SK-N-SH (cell line): ENCODE data around the gene FUS. TPM values are rescaled to one million over a fixed set of nuclear protein-coding genes. Genes with fewer than 3 reads are reported as not detected.
"Not testable (repeated sequence)": the region's sequence is repeated elsewhere in the genome, so short reads cannot be mapped to it uniquely, and the experiment has no call there.

ENCODE experiments used
- CTCF ChIA-PET: fragments of 300-600, 350-600 bp; formaldehyde crosslinking; extraction: SDS; loops from one replicate; lab custom pipeline; 2021; lab: Yijun Ruan, JAX
- POLR2A ChIA-PET: fragments of 350-600 bp; sonication (Branson Sonifier 250); formaldehyde crosslinking; extraction: SDS; loops from one replicate; lab custom pipeline; 2020; ENCODE audit warnings: antibody characterized with exemption, inconsistent platforms; lab: Yijun Ruan, JAX
- DNase-seq: peaks from one replicate; pipeline ENCODE4 v3.0.0; 2012
- H2AFZ ChIP-seq: fragments of 200-600 bp; sonication (generic); 2 replicates; pipeline ENCODE4 v1.8.1; 2016; ENCODE audit warnings: antibody characterized with exemption, mild to moderate bottlenecking, low read depth
- H3F3A ChIP-seq: fragments of 200-600 bp; sonication (generic); replicated peaks from 2 replicates; pipeline ENCODE3; 2016; ENCODE audit warnings: antibody characterized with exemption, mild to moderate bottlenecking; ENCODE audit not compliant: insufficient read depth
- H3K27ac ChIP-seq, 2 experiments: fragments of 200-500 bp in 1 of 2; fragments of 200-600 bp in 1 of 2; sonication (Bioruptor generic) in 1 of 2; sonication (generic), shearing (Covaris generic) in 1 of 2; 2 replicates each; pipeline versions ENCODE4 v1.5.1 to v1.6.1; 2014 to 2016; ENCODE audit warnings: low read depth in 2 of 2, inconsistent platforms in 1 of 2, low read length in 1 of 2, mild to moderate bottlenecking in 1 of 2, mixed read lengths in 1 of 2
- H3K27me3 ChIP-seq: fragments of 200-600 bp; sonication (generic), shearing (Covaris generic); 2 replicates; pipeline ENCODE4 v1.6.1; 2016; ENCODE audit warnings: mixed run types; ENCODE audit not compliant: insufficient read depth
- H3K36me3 ChIP-seq, 2 experiments: fragments of 200-500 bp in 1 of 2; fragments of 200-600 bp in 1 of 2; sonication (Bioruptor generic) in 1 of 2; sonication (generic) in 1 of 2; replicated peaks in 1 of 2; 2 replicates each; pipeline versions ENCODE3 to v1.5.1; 2014 to 2016; ENCODE audit warnings: low read length in 1 of 2, mild to moderate bottlenecking in 1 of 2; ENCODE audit not compliant: insufficient read depth in 2 of 2, control insufficient read depth in 1 of 2
- H3K4me1 ChIP-seq, 2 experiments: fragments of 200-500 bp in 1 of 2; fragments of 200-600 bp in 1 of 2; sonication (Bioruptor generic) in 1 of 2; sonication (generic), shearing (Covaris generic) in 1 of 2; 2 replicates each; pipeline versions ENCODE4 v1.5.1 to v1.6.1; 2014 to 2016; ENCODE audit warnings: low read depth in 1 of 2, low read length in 1 of 2, mixed run types in 1 of 2; ENCODE audit not compliant: insufficient read depth in 2 of 2, control insufficient read depth in 1 of 2
- H3K4me2 ChIP-seq: fragments of 200-600 bp; sonication (generic), shearing (Covaris generic); 2 replicates; pipeline ENCODE4 v1.6.1; 2017; ENCODE audit warnings: mixed run types
- H3K4me3 ChIP-seq, 2 experiments: fragments of 200-500 bp in 1 of 2; fragments of 200-600 bp in 1 of 2; sonication (Bioruptor generic) in 1 of 2; sonication (generic), shearing (Covaris generic) in 1 of 2; 2 replicates each; pipeline versions ENCODE4 v1.5.1 to v1.8.1; 2014 to 2016; ENCODE audit warnings: low read depth in 2 of 2, inconsistent platforms in 1 of 2, low read length in 1 of 2, mild to moderate bottlenecking in 1 of 2, mixed read lengths in 1 of 2, moderate library complexity in 1 of 2
- H3K79me2 ChIP-seq: fragments of 200-600 bp; sonication (generic); 2 replicates; pipeline ENCODE4 v1.8.1; 2017; ENCODE audit warnings: mild to moderate bottlenecking; ENCODE audit not compliant: insufficient read depth
- H3K9ac ChIP-seq: fragments of 200-600 bp; sonication (generic); 2 replicates; pipeline ENCODE4 v1.6.1; 2017; ENCODE audit warnings: mixed run types
- H3K9me2 ChIP-seq: fragments of 200-600 bp; sonication (generic); 2 replicates; pipeline ENCODE4 v1.6.1; 2017; ENCODE audit warnings: mixed run types
- H3K9me3 ChIP-seq: fragments of 200-600 bp; sonication (generic); 2 replicates; pipeline ENCODE4 v1.6.1; 2017; ENCODE audit warnings: mixed run types, mild to moderate bottlenecking, moderate library complexity
- H4K20me1 ChIP-seq: fragments of 200-600 bp; sonication (generic); 2 replicates; pipeline ENCODE4 v1.6.1; 2017; ENCODE audit warnings: mild to moderate bottlenecking, mixed run types; ENCODE audit not compliant: insufficient read depth
- ELF1 ChIP-seq: IDR thresholded peaks from 2 replicates; pipeline ENCODE4 v1.4.0; 2012
- EP300 ChIP-seq, 2 experiments: IDR thresholded peaks; 2 replicates each; pipeline versions ENCODE4 v1.4.0 to v1.6.1; 2012; ENCODE audit warnings: borderline replicate concordance in 1 of 2, low read depth in 1 of 2, low read length in 1 of 2
- GATA2 ChIP-seq: sonication (generic); formaldehyde crosslinking; IDR thresholded peaks from 2 replicates; pipeline ENCODE4 v1.5.0; 2020; ENCODE audit warnings: mild to moderate bottlenecking, missing genetic modification reagents
- JUND ChIP-seq: IDR thresholded peaks from 2 replicates; pipeline ENCODE4 v1.4.0; 2012
- NRF1 ChIP-seq: IDR thresholded peaks from 2 replicates; pipeline ENCODE4 v1.6.1; 2012; ENCODE audit warnings: low read depth, mild to moderate bottlenecking, low read length
- RAD21 ChIP-seq: IDR thresholded peaks from 2 replicates; pipeline ENCODE4 v1.6.1; 2012; ENCODE audit warnings: mild to moderate bottlenecking, low read length
- RCOR1 ChIP-seq: fragments of 150-350 bp; IDR thresholded peaks from 2 replicates; pipeline ENCODE4 v1.6.1; 2017; ENCODE audit warnings: antibody characterized with exemption, low read length
- RFX5 ChIP-seq: IDR thresholded peaks from 2 replicates; pipeline ENCODE4 v1.6.1; 2012; ENCODE audit warnings: mild to moderate bottlenecking, improper control_type of control experiment, low read length
- WGBS: methylation state at CpG from one replicate; pipeline ENCODE4 v1.1.6; 2017; ENCODE audit warnings: low lambda C conversion rate; 5-methylcytosine and 5-hydroxymethylcytosine counted together
- polyA plus RNA-seq, 3 experiments: library from polyadenylated mRNA; depleted of rRNA; stranded (reverse); fragments of >200 nt; gene quantifications; 2 replicates each; pipeline ENCODE4 v1.2.3, GENCODE V29; 2012
- TF ChIP-seq, protein P1 (sequence below): IDR thresholded peaks from 2 replicates; pipeline ENCODE4; 2012
- TF ChIP-seq, protein P2 (sequence below): fragments of 150-350 bp; IDR thresholded peaks from 2 replicates; pipeline ENCODE4 v1.6.1; 2016; ENCODE audit warnings: mild to moderate bottlenecking, low read depth, low read length
- TF ChIP-seq, protein P3 (sequence below): IDR thresholded peaks from 2 replicates; pipeline ENCODE4 v1.4.0; 2012; ENCODE audit warnings: low read depth

Gene FUS
- polyA plus RNA-seq, 1 of the 3 experiments (the other 2 are of a cell fraction), result 429 TPM

DNA sequence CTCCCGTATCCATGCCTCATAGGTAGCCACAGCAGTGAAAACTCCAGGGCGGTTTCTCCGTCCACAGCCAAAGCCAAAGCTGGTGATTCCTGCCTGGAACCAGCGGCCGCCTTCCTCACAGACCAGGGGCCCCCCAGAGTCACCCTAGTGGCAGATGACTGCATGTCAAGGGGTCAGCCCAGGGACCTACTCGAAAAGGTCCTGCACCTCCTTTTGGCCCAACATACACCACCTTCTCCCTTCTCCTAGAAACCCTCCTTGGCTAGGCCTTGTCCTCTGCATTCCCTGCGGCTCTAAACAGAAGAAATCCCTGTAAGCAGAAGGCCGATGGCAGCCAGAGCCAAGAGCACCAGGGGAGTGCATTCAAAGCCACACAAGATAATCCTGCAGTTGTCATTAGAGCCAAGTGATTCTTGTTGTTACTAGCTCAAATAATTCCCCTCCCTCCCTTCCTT lies 36.2 kb upstream of the FUS start:
- Histone ChIP-seq H3K4me3 (no peak overlapping the region), H3F3A (peaks cover 10% of the 10 kb centered on the region), H3K4me1 (peaks cover 12 to 18% of the 10 kb centered on the region in 2 experiments; a peak in 2 of 4 replicates), H2AFZ (no peak overlapping the region), H3K9me2 (no peaks in the 10 kb centered on the region), H3K27me3 (no peaks in the 10 kb centered on the region), H3K9me3 (no peaks in the 10 kb centered on the region), H3K9ac (no peak overlapping the region), H3K36me3 (no peaks in the 10 kb centered on the region), H4K20me1 (no peaks in the 10 kb centered on the region), H3K4me2 (no peak overlapping the region), H3K79me2 (no peaks in the 10 kb centered on the region), H3K27ac (no peak overlapping the region)
- TF ChIP-seq, protein P1, sequence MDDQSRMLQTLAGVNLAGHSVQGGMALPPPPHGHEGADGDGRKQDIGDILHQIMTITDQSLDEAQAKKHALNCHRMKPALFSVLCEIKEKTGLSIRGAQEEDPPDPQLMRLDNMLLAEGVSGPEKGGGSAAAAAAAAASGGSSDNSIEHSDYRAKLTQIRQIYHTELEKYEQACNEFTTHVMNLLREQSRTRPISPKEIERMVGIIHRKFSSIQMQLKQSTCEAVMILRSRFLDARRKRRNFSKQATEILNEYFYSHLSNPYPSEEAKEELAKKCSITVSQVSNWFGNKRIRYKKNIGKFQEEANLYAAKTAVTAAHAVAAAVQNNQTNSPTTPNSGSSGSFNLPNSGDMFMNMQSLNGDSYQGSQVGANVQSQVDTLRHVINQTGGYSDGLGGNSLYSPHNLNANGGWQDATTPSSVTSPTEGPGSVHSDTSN, result no peak
- TF ChIP-seq NRF1 (no peak), RCOR1 (no peak), ELF1 (no peak), GATA2 (CRISPR knock-in tag) (no peak), RFX5 (no peak), RAD21 (no peak), EP300 (IDR thresholded peaks at IDR 0.05; ENCODE audit: borderline replicate concordance in 1 of 2, low read depth in 1 of 2, low read length in 1 of 2) (no peak), JUND (no peak)
- TF ChIP-seq, protein P2, sequence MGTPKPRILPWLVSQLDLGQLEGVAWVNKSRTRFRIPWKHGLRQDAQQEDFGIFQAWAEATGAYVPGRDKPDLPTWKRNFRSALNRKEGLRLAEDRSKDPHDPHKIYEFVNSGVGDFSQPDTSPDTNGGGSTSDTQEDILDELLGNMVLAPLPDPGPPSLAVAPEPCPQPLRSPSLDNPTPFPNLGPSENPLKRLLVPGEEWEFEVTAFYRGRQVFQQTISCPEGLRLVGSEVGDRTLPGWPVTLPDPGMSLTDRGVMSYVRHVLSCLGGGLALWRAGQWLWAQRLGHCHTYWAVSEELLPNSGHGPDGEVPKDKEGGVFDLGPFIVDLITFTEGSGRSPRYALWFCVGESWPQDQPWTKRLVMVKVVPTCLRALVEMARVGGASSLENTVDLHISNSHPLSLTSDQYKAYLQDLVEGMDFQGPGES, result no peak
- TF ChIP-seq, protein P3, sequence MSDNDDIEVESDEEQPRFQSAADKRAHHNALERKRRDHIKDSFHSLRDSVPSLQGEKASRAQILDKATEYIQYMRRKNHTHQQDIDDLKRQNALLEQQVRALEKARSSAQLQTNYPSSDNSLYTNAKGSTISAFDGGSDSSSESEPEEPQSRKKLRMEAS, result no peak
- ChIA-PET CTCF (interaction anchor here (0.6 to 4.6 kb wide), 16 partner anchors 8 to 327 kb away, joined by 3 to 38 read pairs (median 12); partner anchors contain the start of genes ARMC5, HSD3B7, KAT8 and PRSS36), POLR2A (interaction anchor here (2.5 to 2.7 kb wide), 3 partner anchors 26 to 70 kb away, joined by 15 to 43 read pairs (median 24); partner anchors contain the start of genes FUS, KAT8, ZNF646 and ZNF668)
- no peak for DNase-seq
- 95% methylated on average over 2 of the region's 8 CpGs for WGBS

DNA sequence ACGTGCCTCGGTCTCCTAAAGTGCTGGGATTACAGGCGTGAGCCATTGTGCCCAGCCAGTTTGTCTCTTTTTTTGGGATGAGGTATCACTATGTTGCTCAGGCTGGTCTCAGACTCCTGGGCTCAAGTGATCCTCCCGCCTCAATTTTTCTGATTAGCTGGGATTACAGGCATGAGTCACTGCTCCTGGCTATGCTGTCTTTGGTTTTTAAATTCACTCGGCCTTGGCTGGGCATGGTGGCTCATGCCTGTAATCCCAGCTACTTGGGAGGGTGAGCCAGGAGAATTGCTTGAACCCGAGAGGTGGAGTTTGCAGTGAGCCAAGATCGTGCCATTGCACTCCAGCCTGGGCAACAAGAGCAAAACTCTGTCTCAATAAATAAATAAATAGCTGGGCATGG lies 35.5 kb upstream of the FUS start:
- H3K4me3 ChIP-seq, POLR2A ChIA-PET, H4K20me1 ChIP-seq, H3K27ac ChIP-seq, H3K27me3 ChIP-seq, H3K9me3 ChIP-seq, H3K4me2 ChIP-seq, H3K9me2 ChIP-seq, DNase-seq, H3K79me2 ChIP-seq, H2AFZ ChIP-seq, H3K36me3 ChIP-seq, H3K9ac ChIP-seq: not testable (repeated sequence)
- H3F3A ChIP-seq, result peaks cover 10% of the 10 kb centered on the region
- CTCF ChIA-PET, result interaction anchor here (0.6 to 4.6 kb wide), 4 partner anchors 13 to 161 kb away, joined by 3 to 38 read pairs (median 16); partner anchors contain the start of gene HSD3B7
- WGBS, result 78% methylated on average over 7 of the region's 7 CpGs
- H3K4me1 ChIP-seq, result peaks cover 8 to 12% of the 10 kb centered on the region in 2 experiments; a peak in 1 of 4 replicates
